GM12878 (cell line): Measurements from ENCODE around the gene OVOL3. TPM values are rescaled to one million over a fixed set of nuclear protein-coding genes. Genes with fewer than 3 reads are reported as not detected.

Experiments used
- E2F8 ChIP-seq: fragments of 450-650 bp; IDR thresholded peaks from 2 replicates; pipeline ENCODE4 v1.6.1; 2018; ENCODE audit warnings: mild to moderate bottlenecking, low read depth, moderate library complexity; ENCODE audit not compliant: partially characterized antibody
- EZH2 ChIP-seq: IDR thresholded peaks from 2 replicates; pipeline ENCODE4 v1.6.1; 2012; ENCODE audit warnings: low read depth, mild to moderate bottlenecking, control low read depth, inconsistent platforms, low read length, borderline replicate concordance; ENCODE audit not compliant: control insufficient read depth
- MEF2B ChIP-seq: fragments of 450-650 bp; IDR thresholded peaks from 2 replicates; pipeline ENCODE4 v1.6.1; 2018; ENCODE audit warnings: mild to moderate bottlenecking, moderate library complexity; ENCODE audit not compliant: partially characterized antibody, poor library complexity, severe bottlenecking
- MYC ChIP-seq: IDR thresholded peaks from 2 replicates; pipeline ENCODE4 v1.6.1; 2011; ENCODE audit warnings: mild to moderate bottlenecking, low read length, moderate library complexity, inconsistent platforms; ENCODE audit not compliant: insufficient read depth, insufficient replicate concordance, insufficient read length, severe bottlenecking
- STAT3 ChIP-seq: IDR thresholded peaks from 2 replicates; pipeline ENCODE4 v1.6.1; 2011; ENCODE audit warnings: low read depth, low read length, improper control_type of control experiment
- TAF1 ChIP-seq: IDR thresholded peaks from 2 replicates; pipeline ENCODE4 v1.6.1; 2011; ENCODE audit warnings: mild to moderate bottlenecking, low read depth, low read length, borderline replicate concordance
- TARDBP ChIP-seq: IDR thresholded peaks from 2 replicates; pipeline ENCODE4 v1.6.1; 2016; ENCODE audit warnings: borderline replicate concordance
- ZBTB40 ChIP-seq: fragments of 450-650 bp; IDR thresholded peaks from 2 replicates; pipeline ENCODE4 v1.6.1; 2016; ENCODE audit warnings: mild to moderate bottlenecking, moderate library complexity, borderline replicate concordance
- ZZZ3 ChIP-seq: IDR thresholded peaks from 2 replicates; pipeline ENCODE4 v1.6.1; 2011; ENCODE audit warnings: low read depth; ENCODE audit not compliant: control insufficient read depth, insufficient read length
- polyA plus RNA-seq, 11 experiments: library from polyadenylated mRNA; depleted of rRNA in 4 of 11; unstranded in 6 of 11; stranded (reverse) in 5 of 11; fragments of >200 nt; fragmentation: Nextera tagmentation in 4 of 11; fragmentation: Illumina TruSeq in 1 of 11; extraction: Ambion mirVana in 4 of 11; extraction: Trizol in 1 of 11; gene quantifications; 1 replicate in 1 of 11; 2 replicates in 10 of 11; pipeline versions ENCODE4 v1.2.1 to v1.2.3, GENCODE V29; 2011 to 2016; ENCODE audit warnings: inconsistent platforms in 2 of 11, missing spikeins in 2 of 11, low read depth in 1 of 11
- total RNA-seq, 4 experiments: library from RNA; depleted of rRNA in 3 of 4; stranded (reverse); fragments of >200 nt in 3 of 4; fragmentation: Illumina TruSeq in 1 of 4; extraction: Trizol in 1 of 4; gene quantifications; 2 replicates each; pipeline versions ENCODE4 v1.2.1 to v1.2.3, GENCODE V29; 2013 to 2021

Gene OVOL3
- total and polyA plus RNA-seq, 10 of the 15 experiments (the other 5 are each of a cell fraction or from before 2014, with no cell fraction given): 0.43 TPM; not detected in 9

GRCh38 chr19:36101550-36102327, 9.2 kb upstream of the OVOL3 start (continued):
- no peak for TF ChIP-seq ZZZ3
- no peak for TF ChIP-seq TAF1
- no peak for TF ChIP-seq ZBTB40
- no peak for TF ChIP-seq MEF2B
- no peak for TF ChIP-seq E2F8
- TF ChIP-seq EZH2: no peak
- no peak for TF ChIP-seq MYC
- TF ChIP-seq TARDBP: no peak
- TF ChIP-seq STAT3: no peak
